Activated naive CD4-positive, alpha-beta T cell treated with anti-CD3 and anti-CD28 coated beads, Interleukin-2, amount 10 ng/mL, durations not matched to agents 7 days and 5 days (primary cell): ENCODE results near the gene ARID1B.
A peak's percentile ranks its signal among the peaks of the same experiment; 100 is the strongest.

ENCODE experiments used
- CTCF ChIA-PET: fragments of 350-600 bp; sonication (Branson Sonifier 250); formaldehyde crosslinking; loops from one replicate; lab custom pipeline; 2021; ENCODE audit warnings: antibody characterized with exemption; lab: Charles Lee
- DNase-seq: peaks from one replicate; pipeline ENCODE4 v3.0.0-alpha.2; 2020
- H3K27ac Mint-ChIP-seq: one replicate; pipeline ENCODE4 v1.8.0; 2021; ENCODE audit warnings: mild to moderate bottlenecking, moderate library complexity, mixed read lengths
- H3K27me3 Mint-ChIP-seq: one replicate; pipeline ENCODE4 v1.8.0; 2021; ENCODE audit warnings: mild to moderate bottlenecking, mixed read lengths
- H3K36me3 Mint-ChIP-seq: one replicate; pipeline ENCODE4 v1.8.0; 2021; ENCODE audit warnings: mixed read lengths
- H3K4me1 Mint-ChIP-seq: one replicate; pipeline ENCODE4 v1.8.0; 2021; ENCODE audit warnings: mixed read lengths
- H3K4me3 Mint-ChIP-seq: one replicate; pipeline ENCODE4 v1.8.0; 2021; ENCODE audit warnings: mild to moderate bottlenecking, moderate library complexity, mixed read lengths
- H3K9me3 Mint-ChIP-seq: one replicate; pipeline ENCODE4 v1.8.0; 2021; ENCODE audit warnings: mixed read lengths

Gene ARID1B

GRCh38 chr6:157188213-157188612, 411.0 kb downstream of the ARID1B start:
- no peak for DNase-seq
- CTCF ChIA-PET: interaction anchor here (1.3 to 1.6 kb wide), 2 partner anchors 87 to 154 kb away, joined by 4 read pairs; no protein-coding TSS in a partner anchor
- Mint-ChIP-seq H3K27ac (no peak overlapping the region), H3K9me3 (no peaks in the 10 kb centered on the region), H3K4me3 (no peak overlapping the region), H3K36me3 (peaks cover 53% of the 10 kb centered on the region), H3K27me3 (no peaks in the 10 kb centered on the region), H3K4me1 (peaks cover 21% of the 10 kb centered on the region)

- H3K4me3 Mint-ChIP-seq: no peak overlapping the region
- no peak for DNase-seq
- CTCF ChIA-PET: interaction anchor here (1.7 kb wide), 1 partner anchor 159 kb away, joined by 5 read pairs; no protein-coding TSS in a partner anchor
- H3K27ac Mint-ChIP-seq: no peak overlapping the region
- H3K4me1 Mint-ChIP-seq: peaks cover 22% of the 10 kb centered on the region
- no peaks in the 10 kb centered on the region for H3K9me3 Mint-ChIP-seq
- peaks cover 52% of the 10 kb centered on the region for H3K36me3 Mint-ChIP-seq
- no peaks in the 10 kb centered on the region for H3K27me3 Mint-ChIP-seq
Measured at GRCh38 chr6:157193443-157193996, 416.3 kb downstream of the ARID1B start.

DNA sequence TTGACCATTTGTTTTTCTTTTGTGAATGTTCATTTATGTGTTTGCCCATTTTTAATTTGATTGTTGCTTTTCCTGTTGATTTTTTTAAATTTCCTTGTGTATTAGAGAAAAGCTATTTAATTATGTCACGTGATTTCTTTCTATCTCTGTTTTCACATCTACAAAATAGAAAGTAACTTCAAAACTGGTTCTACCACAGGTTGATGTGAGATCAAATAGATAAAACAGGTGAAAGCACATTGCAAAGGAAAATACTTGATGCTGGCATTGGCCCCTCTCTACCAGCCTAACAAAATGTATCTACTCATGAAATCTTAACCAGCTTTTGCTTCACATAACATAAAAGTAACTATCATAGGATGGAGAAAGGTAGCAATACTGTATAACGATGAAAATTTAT, 416.9 kb downstream of the ARID1B start:
- Mint-ChIP-seq H3K27ac (peak overlapping the region; percentile 72), H3K36me3 (peaks cover 52% of the 10 kb centered on the region)

DNA sequence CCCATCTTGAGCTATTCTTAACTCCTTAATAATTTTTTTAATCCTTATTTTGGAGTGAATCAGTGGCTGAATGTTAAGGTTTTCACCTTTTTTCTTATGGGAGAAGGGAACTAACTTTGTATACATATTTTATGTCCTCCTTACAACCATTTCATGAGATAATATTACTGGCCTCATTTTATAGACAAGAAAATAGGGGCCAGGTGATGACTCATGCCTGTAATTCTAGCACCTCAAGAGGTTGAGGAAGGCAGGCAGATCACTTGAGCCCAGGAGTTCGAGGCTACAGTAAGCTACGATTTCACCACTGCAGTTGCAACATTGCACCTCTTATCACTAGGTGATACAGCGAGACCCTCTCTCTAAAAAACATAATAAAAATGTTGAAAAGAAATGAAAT, 417.5 kb downstream of the ARID1B start:
- CTCF ChIA-PET: interaction anchor here (1.7 kb wide), 1 partner anchor 160 kb away, joined by 5 read pairs; no protein-coding TSS in a partner anchor
- H3K9me3 Mint-ChIP-seq: no peaks in the 10 kb centered on the region
- peaks cover 22% of the 10 kb centered on the region for H3K4me1 Mint-ChIP-seq
- H3K27me3 Mint-ChIP-seq: no peaks in the 10 kb centered on the region
- peaks cover 49% of the 10 kb centered on the region for H3K36me3 Mint-ChIP-seq
- no peak for DNase-seq
- no peak overlapping the region for H3K4me3 Mint-ChIP-seq
- H3K27ac Mint-ChIP-seq: no peak overlapping the region

More for the DNA sequence above, 416.9 kb downstream of the ARID1B start:
- CTCF ChIA-PET: interaction anchor here (1.7 kb wide), 1 partner anchor 160 kb away, joined by 5 read pairs; no protein-coding TSS in a partner anchor
- peaks cover 22% of the 10 kb centered on the region for H3K4me1 Mint-ChIP-seq
- H3K9me3 Mint-ChIP-seq: no peaks in the 10 kb centered on the region
- no peak for DNase-seq
- no peaks in the 10 kb centered on the region for H3K27me3 Mint-ChIP-seq
- H3K4me3 Mint-ChIP-seq: no peak overlapping the region

GRCh38 chr6:157196391-157196790, 419.2 kb downstream of the ARID1B start:
- Mint-ChIP-seq H3K4me3 (no peak overlapping the region), H3K27me3 (no peaks in the 10 kb centered on the region), H3K36me3 (peaks cover 43% of the 10 kb centered on the region), H3K4me1 (peaks cover 22% of the 10 kb centered on the region), H3K27ac (no peak overlapping the region), H3K9me3 (no peaks in the 10 kb centered on the region)
- DNase-seq: no peak
- CTCF ChIA-PET: no interaction called here

DNA sequence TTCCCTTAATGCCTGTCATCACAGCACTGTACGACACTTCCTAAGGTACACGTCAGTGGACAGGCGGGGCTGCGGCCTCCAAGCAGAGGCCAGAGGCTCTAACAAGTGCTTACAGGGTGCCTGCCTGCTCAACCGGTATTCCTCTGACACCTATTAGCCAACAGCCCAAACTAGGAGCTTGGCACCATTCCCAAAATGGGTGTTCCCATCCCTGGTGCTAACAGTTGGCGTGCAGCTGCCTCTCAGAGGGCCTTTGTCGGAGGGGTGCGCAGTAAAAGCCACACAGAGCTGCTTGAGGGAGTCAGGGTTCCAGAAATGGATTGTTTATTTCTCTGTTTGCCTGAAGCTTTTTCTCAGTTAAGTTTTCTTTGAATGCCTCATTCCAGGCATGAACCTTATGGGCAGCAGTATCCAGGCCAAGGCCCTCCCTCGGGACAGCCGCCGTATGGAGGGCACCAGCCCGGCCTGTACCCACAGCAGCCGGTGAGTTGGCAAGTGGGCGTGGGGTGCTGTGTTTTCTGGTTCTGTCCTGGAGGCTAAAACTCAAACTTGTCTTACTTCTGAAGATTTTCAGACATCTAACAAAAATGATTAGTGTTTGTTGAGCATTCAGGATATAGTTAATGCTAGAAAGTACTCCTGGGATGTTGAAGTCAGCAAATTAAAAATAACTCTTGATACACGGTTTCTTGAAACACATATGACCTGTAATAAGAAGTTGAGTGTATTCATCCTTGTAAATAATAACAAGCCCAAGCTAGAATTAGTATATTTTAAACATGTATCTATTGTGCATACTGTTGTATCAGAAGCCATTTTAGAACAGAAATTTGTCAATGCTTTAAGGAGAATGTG, 421.5 kb downstream of the ARID1B start:
- H3K4me1 Mint-ChIP-seq: peaks cover 16% of the 10 kb centered on the region
- no peaks in the 10 kb centered on the region for H3K9me3 Mint-ChIP-seq
- H3K27ac Mint-ChIP-seq: no peak overlapping the region
- H3K36me3 Mint-ChIP-seq: peaks cover 39% of the 10 kb centered on the region
- CTCF ChIA-PET: interaction anchor here (1.1 kb wide), 1 partner anchor 12 kb away, joined by 3 read pairs; no protein-coding TSS in a partner anchor
- DNase-seq: no peak
- no peak overlapping the region for H3K4me3 Mint-ChIP-seq
- no peaks in the 10 kb centered on the region for H3K27me3 Mint-ChIP-seq

DNA sequence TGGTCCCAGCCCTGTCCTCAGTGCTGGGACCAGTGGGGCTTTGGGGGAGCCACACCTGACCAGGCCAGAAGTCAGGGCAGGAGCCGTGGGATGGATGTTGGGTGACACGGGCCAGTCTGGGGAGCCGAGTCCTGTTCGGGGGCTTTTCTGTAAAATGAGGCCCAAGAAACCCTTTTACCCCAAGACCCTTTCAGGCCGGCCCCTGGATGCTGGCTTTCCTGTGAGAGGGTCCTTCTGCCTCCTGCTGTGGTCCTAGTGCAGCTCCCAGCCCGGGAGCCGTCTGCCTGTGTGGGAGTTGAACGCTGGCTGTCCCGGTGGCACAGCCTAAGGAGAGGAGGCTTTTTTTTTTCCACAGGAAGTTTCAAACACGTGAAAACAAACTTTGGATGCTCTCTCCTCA, 422.9 kb downstream of the ARID1B start:
- CTCF ChIA-PET: no interaction called here
- no peak for DNase-seq
- peaks cover 38% of the 10 kb centered on the region for H3K36me3 Mint-ChIP-seq

GRCh38 chr6:157200611-157201010, 423.4 kb downstream of the ARID1B start:
- DNase-seq: no peak
- H3K4me3 Mint-ChIP-seq: no peak overlapping the region
- H3K36me3 Mint-ChIP-seq: peaks cover 39% of the 10 kb centered on the region
- H3K27ac Mint-ChIP-seq: no peak overlapping the region
- CTCF ChIA-PET: no interaction called here
- no peaks in the 10 kb centered on the region for H3K4me1 Mint-ChIP-seq
- no peaks in the 10 kb centered on the region for H3K9me3 Mint-ChIP-seq
- H3K27me3 Mint-ChIP-seq: no peaks in the 10 kb centered on the region

More for the DNA sequence above, 422.9 kb downstream of the ARID1B start:
- Mint-ChIP-seq H3K9me3 (no peaks in the 10 kb centered on the region), H3K27ac (no peak overlapping the region), H3K4me3 (no peak overlapping the region), H3K27me3 (no peaks in the 10 kb centered on the region), H3K4me1 (peaks cover 3% of the 10 kb centered on the region)

GRCh38 chr6:157201083-157201482, 423.9 kb downstream of the ARID1B start:
- CTCF ChIA-PET: no interaction called here
- no peak overlapping the region for H3K4me3 Mint-ChIP-seq
- peaks cover 41% of the 10 kb centered on the region for H3K36me3 Mint-ChIP-seq
- no peaks in the 10 kb centered on the region for H3K4me1 Mint-ChIP-seq
- DNase-seq: no peak
- no peaks in the 10 kb centered on the region for H3K9me3 Mint-ChIP-seq
- H3K27me3 Mint-ChIP-seq: no peaks in the 10 kb centered on the region
- H3K27ac Mint-ChIP-seq: no peak overlapping the region

GRCh38 chr6:157203312-157203744, 426.1 kb downstream of the ARID1B start:
- CTCF ChIA-PET: no interaction called here
- no peak overlapping the region for H3K27ac Mint-ChIP-seq
- no peaks in the 10 kb centered on the region for H3K27me3 Mint-ChIP-seq
- peaks cover 46% of the 10 kb centered on the region for H3K36me3 Mint-ChIP-seq
- H3K4me1 Mint-ChIP-seq: no peaks in the 10 kb centered on the region
- H3K9me3 Mint-ChIP-seq: no peaks in the 10 kb centered on the region
- no peak for DNase-seq
- H3K4me3 Mint-ChIP-seq: no peak overlapping the region

DNA sequence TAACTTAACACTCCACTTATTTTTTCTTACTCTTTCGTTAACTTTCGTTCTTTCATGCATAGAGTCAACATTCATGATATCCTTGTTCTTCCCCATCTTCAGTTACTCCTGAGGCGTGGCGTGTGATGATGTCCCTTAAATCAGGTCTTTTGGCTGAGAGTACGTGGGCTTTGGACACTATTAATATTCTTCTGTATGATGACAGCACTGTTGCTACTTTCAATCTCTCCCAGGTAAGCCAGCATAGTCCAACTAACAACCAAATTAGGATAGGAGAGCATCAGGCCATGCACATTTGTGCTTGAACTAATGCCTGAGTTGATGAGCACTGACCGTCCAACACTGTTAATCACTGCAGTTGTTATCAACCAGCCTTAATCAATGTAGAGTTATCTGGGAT, 426.6 kb downstream of the ARID1B start:
- DNase-seq: no peak
- CTCF ChIA-PET: interaction anchor here (0.7 kb wide), 1 partner anchor 928 kb away, joined by 3 read pairs; no protein-coding TSS in a partner anchor
- Mint-ChIP-seq H3K4me1 (no peaks in the 10 kb centered on the region), H3K9me3 (no peaks in the 10 kb centered on the region), H3K27ac (no peak overlapping the region), H3K4me3 (no peak overlapping the region), H3K36me3 (peaks cover 47% of the 10 kb centered on the region), H3K27me3 (no peaks in the 10 kb centered on the region)

DNA sequence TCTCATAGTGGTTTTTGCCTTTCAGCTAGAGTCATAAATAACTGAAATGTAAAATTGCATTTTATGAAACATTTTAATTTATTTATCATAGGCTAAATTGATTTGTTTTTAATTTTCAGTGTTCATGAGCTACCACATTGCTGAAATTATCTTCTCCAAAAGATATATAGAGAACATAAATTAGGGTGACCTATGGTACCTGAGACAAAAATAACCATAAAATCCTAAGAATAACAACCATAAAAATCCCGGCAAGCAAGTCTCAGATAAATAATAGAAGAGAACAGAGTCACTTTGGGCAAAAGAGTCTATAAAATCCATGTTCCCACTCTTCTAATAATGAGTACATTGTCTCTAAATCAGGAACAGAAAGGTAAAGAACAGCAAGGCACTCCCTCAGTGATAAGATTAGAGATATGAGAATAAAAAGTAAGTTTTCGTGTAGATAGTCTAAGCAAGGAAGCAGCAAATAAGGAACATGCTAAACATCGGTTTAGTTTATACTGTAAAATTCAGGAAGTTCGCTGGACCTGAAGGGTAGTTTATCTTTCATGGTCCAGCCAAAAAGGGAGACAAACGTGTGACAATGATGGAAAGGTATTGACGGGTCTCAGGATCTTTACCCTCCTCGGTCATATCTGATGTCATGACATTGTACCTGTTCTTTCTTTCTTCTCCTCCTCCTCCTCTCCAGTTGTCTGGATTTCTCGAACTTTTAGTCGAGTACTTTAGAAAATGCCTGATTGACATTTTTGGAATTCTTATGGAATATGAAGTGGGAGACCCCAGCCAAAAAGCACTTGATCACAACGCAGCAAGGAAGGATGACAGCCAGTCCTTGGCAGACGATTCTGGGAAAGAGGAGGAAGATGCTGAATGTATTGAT, 428.5 kb downstream of the ARID1B start:
- H3K36me3 Mint-ChIP-seq: peaks cover 43% of the 10 kb centered on the region
- no peak overlapping the region for H3K27ac Mint-ChIP-seq
- no peaks in the 10 kb centered on the region for H3K4me1 Mint-ChIP-seq
- no peak for DNase-seq
- no peaks in the 10 kb centered on the region for H3K27me3 Mint-ChIP-seq
- CTCF ChIA-PET: no interaction called here
- H3K4me3 Mint-ChIP-seq: no peak overlapping the region
- no peaks in the 10 kb centered on the region for H3K9me3 Mint-ChIP-seq

DNA sequence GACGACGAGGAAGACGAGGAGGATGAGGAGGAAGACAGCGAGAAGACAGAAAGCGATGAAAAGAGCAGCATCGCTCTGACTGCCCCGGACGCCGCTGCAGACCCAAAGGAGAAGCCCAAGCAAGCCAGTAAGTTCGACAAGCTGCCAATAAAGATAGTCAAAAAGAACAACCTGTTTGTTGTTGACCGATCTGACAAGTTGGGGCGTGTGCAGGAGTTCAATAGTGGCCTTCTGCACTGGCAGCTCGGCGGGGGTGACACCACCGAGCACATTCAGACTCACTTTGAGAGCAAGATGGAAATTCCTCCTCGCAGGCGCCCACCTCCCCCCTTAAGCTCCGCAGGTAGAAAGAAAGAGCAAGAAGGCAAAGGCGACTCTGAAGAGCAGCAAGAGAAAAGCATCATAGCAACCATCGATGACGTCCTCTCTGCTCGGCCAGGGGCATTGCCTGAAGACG, 429.2 kb downstream of the ARID1B start:
- Mint-ChIP-seq H3K36me3 (peaks cover 36% of the 10 kb centered on the region), H3K9me3 (no peaks in the 10 kb centered on the region), H3K27me3 (no peaks in the 10 kb centered on the region), H3K4me1 (no peaks in the 10 kb centered on the region), H3K4me3 (no peak overlapping the region), H3K27ac (no peak overlapping the region)
- DNase-seq: no peak
- CTCF ChIA-PET: no interaction called here
